H9 (cell line): Measurements from ENCODE around the gene ZNF609. TPM values are rescaled to one million over a fixed set of nuclear protein-coding genes. Genes with fewer than 3 reads are reported as not detected.
"Not testable (repeated sequence)": the region's sequence is repeated elsewhere in the genome, so short reads cannot be mapped to it uniquely, and the experiment has no call there.

Experiments
- DNase-seq: peaks from one replicate; pipeline ENCODE4 v3.0.0-alpha.2; 2017
- H2AFZ ChIP-seq: one replicate; pipeline ENCODE4 v1.6.1; 2013; ENCODE audit warnings: mild to moderate bottlenecking, low read length, control low read depth, moderate library complexity
- H2AK5ac ChIP-seq: 2 replicates; pipeline ENCODE4 v1.6.1; 2013; ENCODE audit warnings: low read length, control low read depth, mixed read lengths; ENCODE audit not compliant: insufficient read length
- H2BK120ac ChIP-seq: one replicate; pipeline ENCODE4 v1.6.1; 2013; ENCODE audit warnings: low read depth, mild to moderate bottlenecking, low read length, control low read depth, inconsistent platforms; ENCODE audit not compliant: poor library complexity, severe bottlenecking
- H2BK12ac ChIP-seq: 2 replicates; pipeline ENCODE4 v1.6.1; 2013; ENCODE audit warnings: low read length, control low read depth, mixed read lengths, low read depth; ENCODE audit not compliant: insufficient read length
- H2BK15ac ChIP-seq: 2 replicates; pipeline ENCODE4 v1.6.1; 2013; ENCODE audit warnings: low read depth, low read length, control low read depth
- H2BK20ac ChIP-seq: one replicate; pipeline ENCODE4 v1.6.1; 2013; ENCODE audit warnings: low read depth, mild to moderate bottlenecking, low read length, control low read depth, inconsistent platforms; ENCODE audit not compliant: poor library complexity, severe bottlenecking
- H2BK5ac ChIP-seq: 2 replicates; pipeline ENCODE4 v1.6.1; 2013; ENCODE audit warnings: low read length, control low read depth, mixed read lengths; ENCODE audit not compliant: insufficient read length
- H3K14ac ChIP-seq: 2 replicates; pipeline ENCODE4 v1.6.1; 2013; ENCODE audit warnings: low read length, control low read depth; ENCODE audit not compliant: insufficient read depth
- H3K18ac ChIP-seq: 2 replicates; pipeline ENCODE4 v1.6.1; 2013; ENCODE audit warnings: low read depth, mild to moderate bottlenecking, mixed read lengths, low read length, control low read depth; ENCODE audit not compliant: insufficient read length
- H3K23ac ChIP-seq: 2 replicates; pipeline ENCODE4 v1.6.1; 2013; ENCODE audit warnings: low read length, control low read depth, mixed read lengths, low read depth; ENCODE audit not compliant: insufficient read length
- H3K23me2 ChIP-seq: 2 replicates; pipeline ENCODE4 v1.6.1; 2013; ENCODE audit warnings: low read depth, mild to moderate bottlenecking, mixed read lengths, low read length, control low read depth; ENCODE audit not compliant: insufficient read length, poor library complexity, severe bottlenecking
- H3K27ac ChIP-seq: 2 replicates; pipeline ENCODE4 v1.5.1; 2013; ENCODE audit warnings: low read length, control low read depth, mixed read lengths, low read depth; ENCODE audit not compliant: insufficient read length
- H3K27me3 ChIP-seq: 2 replicates; pipeline ENCODE4 v1.6.1; 2013; ENCODE audit warnings: low read length, control low read depth, inconsistent platforms; ENCODE audit not compliant: insufficient read depth
- H3K4ac ChIP-seq: 2 replicates; pipeline ENCODE4 v1.6.1; 2013; ENCODE audit warnings: low read depth, mild to moderate bottlenecking, control low read depth, inconsistent platforms, low read length, moderate library complexity
- H3K4me1 ChIP-seq: 2 replicates; pipeline ENCODE4 v1.6.1; 2013; ENCODE audit warnings: low read length, control low read depth, inconsistent platforms; ENCODE audit not compliant: insufficient read depth
- H3K4me2 ChIP-seq: 2 replicates; pipeline ENCODE4 v1.6.1; 2013; ENCODE audit warnings: low read length, control low read depth, mixed read lengths; ENCODE audit not compliant: insufficient read length, insufficient read depth
- H3K56ac ChIP-seq: 2 replicates; pipeline ENCODE4 v1.6.1; 2013; ENCODE audit warnings: low read depth, mild to moderate bottlenecking, mixed read lengths, low read length, control low read depth; ENCODE audit not compliant: insufficient read length
- H3K79me1 ChIP-seq: 2 replicates; pipeline ENCODE4 v1.6.1; 2013; ENCODE audit warnings: low read depth, mild to moderate bottlenecking, moderate library complexity, low read length, control low read depth, inconsistent platforms; ENCODE audit not compliant: insufficient read depth, poor library complexity, severe bottlenecking
- H3K79me2 ChIP-seq: 2 replicates; pipeline ENCODE4 v1.6.1; 2013; ENCODE audit warnings: low read length, control low read depth, inconsistent platforms; ENCODE audit not compliant: insufficient read depth
- H3K9ac ChIP-seq: 2 replicates; pipeline ENCODE4 v1.6.1; 2013; ENCODE audit warnings: low read length, control low read depth, mixed read lengths; ENCODE audit not compliant: insufficient read length; ENCODE audit errors: extremely low read depth
- H3K9me3 ChIP-seq: one replicate; pipeline ENCODE4 v1.6.1; 2013; ENCODE audit warnings: low read depth, low read length, inconsistent platforms; ENCODE audit not compliant: control insufficient read depth
- H3T11ph ChIP-seq: one replicate; pipeline ENCODE4 v1.6.1; 2013; ENCODE audit warnings: mild to moderate bottlenecking, low read length, control low read depth, inconsistent platforms
- H4K20me1 ChIP-seq: one replicate; pipeline ENCODE4 v1.6.1; 2013; ENCODE audit not compliant: control insufficient read depth, insufficient read length, insufficient read depth
- H4K5ac ChIP-seq: 2 replicates; pipeline ENCODE4 v1.6.1; 2013; ENCODE audit warnings: low read depth, mild to moderate bottlenecking, mixed read lengths, low read length, control low read depth; ENCODE audit not compliant: insufficient read length
- H4K8ac ChIP-seq: replicated peaks from 2 replicates; pipeline ENCODE4 v1.6.1; 2013; ENCODE audit warnings: low read length, control low read depth, mixed read lengths, low read depth; ENCODE audit not compliant: insufficient read length
- H4K91ac ChIP-seq: 2 replicates; pipeline ENCODE4 v1.6.1; 2013; ENCODE audit warnings: low read depth, mild to moderate bottlenecking, moderate library complexity, mixed read lengths, low read length, control low read depth; ENCODE audit not compliant: insufficient read length
- H3K27ac Mint-ChIP-seq, 3 experiments: 2 replicates in 2 of 3; 3 replicates in 1 of 3; pipeline ENCODE4 v1.8.0; 2020 to 2021; ENCODE audit warnings: mixed read lengths in 3 of 3, mild to moderate bottlenecking in 1 of 3, moderate library complexity in 1 of 3
- H3K27me3 Mint-ChIP-seq: 2 replicates; pipeline ENCODE4 v1.8.0; 2021; ENCODE audit warnings: low read depth, mild to moderate bottlenecking, moderate library complexity, mixed read lengths
- H3K36me3 Mint-ChIP-seq, 3 experiments: 2 replicates in 2 of 3; 3 replicates in 1 of 3; pipeline ENCODE4 v1.8.0; 2020 to 2021; ENCODE audit warnings: low read depth in 3 of 3, mixed read lengths in 3 of 3; ENCODE audit not compliant: insufficient read depth in 1 of 3
- H3K4me1 Mint-ChIP-seq, 2 experiments: 2 replicates each; pipeline ENCODE4 v1.8.0; 2020; ENCODE audit warnings: mixed read lengths in 2 of 2
- H3K4me3 Mint-ChIP-seq, 2 experiments: 2 replicates in 1 of 2; 3 replicates in 1 of 2; pipeline ENCODE4 v1.8.0; 2020 to 2021; ENCODE audit warnings: mild to moderate bottlenecking in 2 of 2, mixed read lengths in 2 of 2, moderate library complexity in 1 of 2
- H3K9me3 Mint-ChIP-seq, 2 experiments: 2 replicates in 1 of 2; 3 replicates in 1 of 2; pipeline ENCODE4 v1.8.0; 2020; ENCODE audit warnings: mild to moderate bottlenecking in 2 of 2, mixed read lengths in 2 of 2, moderate library complexity in 1 of 2
- WGBS: extraction: QIAGEN DNeasy Blood & Tissue Kit; methylation state at CpG from one replicate; pipeline ENCODE4 v1.1.7; 2013; ENCODE audit warnings: missing lambda C conversion rate, low lambda C conversion rate, mixed read lengths; ENCODE audit not compliant: insufficient read length; ENCODE audit errors: extremely low coverage; 5-methylcytosine and 5-hydroxymethylcytosine counted together
- total RNA-seq: library from RNA; stranded (reverse); gene quantifications from 2 replicates; pipeline ENCODE4 v1.2.1, GENCODE V29; 2021
- TF ChIP-seq, protein P1 (sequence below): fragments of 200-600 bp; sonication (generic); conservative IDR thresholded peaks from 3 replicates; pipeline ENCODE4 v1.8.0; 2021; ENCODE audit warnings: antibody characterized with exemption, mild to moderate bottlenecking

The ZNF609 gene
- total RNA-seq, 1 experiment from 2014 or later = 45.3 TPM

DNA sequence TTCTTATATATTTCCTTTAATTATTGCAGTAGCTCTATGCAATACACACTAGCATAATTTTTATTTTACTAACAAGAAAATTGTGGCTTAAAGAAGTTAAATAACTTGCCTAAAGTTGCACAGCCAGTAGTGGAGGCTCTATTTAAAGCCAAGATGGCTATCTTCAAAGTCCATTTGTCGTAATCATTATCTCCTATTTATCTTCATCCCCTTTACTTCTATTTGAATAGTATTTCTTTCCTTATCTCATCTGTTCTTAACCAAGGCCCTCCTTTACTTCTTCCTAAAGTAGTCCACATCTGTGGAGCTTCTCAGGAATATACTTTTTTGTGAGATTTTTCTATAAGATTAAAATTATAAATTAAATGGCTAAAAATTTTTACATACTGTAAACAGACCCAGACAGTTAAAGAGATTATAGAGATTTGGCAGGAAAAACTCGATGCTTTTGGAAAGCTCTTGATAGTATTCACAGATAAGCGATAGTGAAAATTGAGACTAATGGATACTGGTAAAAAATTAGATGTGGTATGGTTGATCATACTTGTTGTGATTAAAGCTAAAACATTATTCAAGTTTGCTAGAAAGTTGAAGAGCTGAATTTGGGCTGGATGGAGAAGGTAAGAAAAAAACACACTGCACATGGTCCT lies 129.2 kb downstream of the ZNF609 start:
- Mint-ChIP-seq H3K27ac (no peak overlapping the region; a peak in 2 of 7 replicates), H3K4me3 (no peak overlapping the region), H3K27me3 (no peaks in the 10 kb centered on the region), H3K36me3 (no peaks in the 10 kb centered on the region), H3K9me3 (no peaks in the 10 kb centered on the region), H3K4me1 (peaks cover 8 to 10% of the 10 kb centered on the region in 2 experiments)
- Histone ChIP-seq H4K5ac (no peak overlapping the region), H2BK120ac (no peak overlapping the region), H4K91ac (no peak overlapping the region), H3K79me2 (peaks cover 4% of the 10 kb centered on the region; the same call in 1 of the 2 replicates), H3K56ac (no peak overlapping the region), H3K27ac (no peak overlapping the region), H3T11ph (no peak overlapping the region), H3K79me1 (peaks cover 10% of the 10 kb centered on the region), H2BK5ac (no peak overlapping the region), H3K9me3 (no peaks in the 10 kb centered on the region), H4K8ac (no peak overlapping the region), H2AK5ac (no peak overlapping the region), H2BK20ac (no peak overlapping the region), H2AFZ (no peak overlapping the region), H3K4ac (no peak overlapping the region), H3K4me1 (no peaks in the 10 kb centered on the region), H3K14ac (no peak overlapping the region), H3K4me2 (no peak overlapping the region), H2BK15ac (no peak overlapping the region), H3K18ac (no peak overlapping the region), H3K9ac (no peak overlapping the region), H3K23ac (no peak overlapping the region), H2BK12ac (no peak overlapping the region), H3K23me2 (no peaks in the 10 kb centered on the region), H4K20me1 (no peaks in the 10 kb centered on the region), H3K27me3 (no peaks in the 10 kb centered on the region)
- no peak for DNase-seq
- no CpG with 5 or more reads among the region's 3 CpGs for WGBS
- TF ChIP-seq, protein P1, sequence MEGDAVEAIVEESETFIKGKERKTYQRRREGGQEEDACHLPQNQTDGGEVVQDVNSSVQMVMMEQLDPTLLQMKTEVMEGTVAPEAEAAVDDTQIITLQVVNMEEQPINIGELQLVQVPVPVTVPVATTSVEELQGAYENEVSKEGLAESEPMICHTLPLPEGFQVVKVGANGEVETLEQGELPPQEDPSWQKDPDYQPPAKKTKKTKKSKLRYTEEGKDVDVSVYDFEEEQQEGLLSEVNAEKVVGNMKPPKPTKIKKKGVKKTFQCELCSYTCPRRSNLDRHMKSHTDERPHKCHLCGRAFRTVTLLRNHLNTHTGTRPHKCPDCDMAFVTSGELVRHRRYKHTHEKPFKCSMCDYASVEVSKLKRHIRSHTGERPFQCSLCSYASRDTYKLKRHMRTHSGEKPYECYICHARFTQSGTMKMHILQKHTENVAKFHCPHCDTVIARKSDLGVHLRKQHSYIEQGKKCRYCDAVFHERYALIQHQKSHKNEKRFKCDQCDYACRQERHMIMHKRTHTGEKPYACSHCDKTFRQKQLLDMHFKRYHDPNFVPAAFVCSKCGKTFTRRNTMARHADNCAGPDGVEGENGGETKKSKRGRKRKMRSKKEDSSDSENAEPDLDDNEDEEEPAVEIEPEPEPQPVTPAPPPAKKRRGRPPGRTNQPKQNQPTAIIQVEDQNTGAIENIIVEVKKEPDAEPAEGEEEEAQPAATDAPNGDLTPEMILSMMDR = no peak

DNA sequence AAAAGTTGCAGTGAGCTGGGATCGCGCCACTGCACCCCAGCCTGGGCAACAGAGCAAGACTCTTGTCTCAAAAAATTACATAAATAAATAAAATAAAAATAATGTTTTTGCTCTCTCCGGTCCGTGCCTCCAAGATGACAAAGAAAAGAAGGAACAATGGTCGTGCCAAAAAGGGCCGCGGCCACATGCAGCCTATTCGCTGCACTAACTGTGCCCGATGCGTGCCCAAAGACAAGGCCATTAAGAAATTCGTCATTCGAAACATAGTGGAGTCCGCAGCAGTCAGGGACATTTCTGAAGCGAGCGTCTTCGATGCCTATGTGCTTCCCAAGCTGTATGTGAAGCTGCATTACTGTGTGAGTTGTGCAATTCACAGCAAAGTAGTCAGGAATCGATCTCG lies 132.5 kb downstream of the ZNF609 start:
- H3K79me2 ChIP-seq, H2AFZ ChIP-seq, H2BK5ac ChIP-seq, H3K14ac ChIP-seq, H3K27me3 ChIP-seq, H4K20me1 ChIP-seq, H4K8ac ChIP-seq, H3K18ac ChIP-seq, H3K9me3 ChIP-seq, H2AK5ac ChIP-seq, H4K5ac ChIP-seq, H3K27me3 Mint-ChIP-seq, H3K79me1 ChIP-seq, H3K36me3 Mint-ChIP-seq, H2BK12ac ChIP-seq, H3K27ac ChIP-seq, H2BK20ac ChIP-seq, H3K4me2 ChIP-seq, H2BK120ac ChIP-seq, H3K4me3 Mint-ChIP-seq, H3K23ac ChIP-seq, H3K23me2 ChIP-seq, H3K9ac ChIP-seq, H2BK15ac ChIP-seq, H3T11ph ChIP-seq, H3K9me3 Mint-ChIP-seq, H3K4me1 ChIP-seq, DNase-seq, H3K56ac ChIP-seq, H3K4ac ChIP-seq, H4K91ac ChIP-seq, H3K27ac Mint-ChIP-seq: not testable (repeated sequence)
- WGBS = no CpG with 5 or more reads among the region's 18 CpGs
- H3K4me1 Mint-ChIP-seq = peaks cover 17 to 24% of the 10 kb centered on the region in 2 experiments
